HCT116 (cell line): ENCODE results near the gene SKIC8.

Experiments
- EZH2phosphoT487 ChIP-seq: fragments of 200-600 bp; IDR thresholded peaks from 2 replicates; pipeline ENCODE4 v1.6.1; 2018; ENCODE audit warnings: antibody characterized with exemption, borderline replicate concordance
- POLR2A ChIP-seq: IDR thresholded peaks from 2 replicates; pipeline ENCODE4 v1.7.0; 2011; ENCODE audit warnings: borderline replicate concordance; ENCODE audit not compliant: insufficient read depth, insufficient read length; ENCODE audit errors: extremely low read depth
- TCF7L2 ChIP-seq: IDR thresholded peaks from 2 replicates; pipeline ENCODE4 v1.7.0; 2011; ENCODE audit warnings: borderline replicate concordance, inconsistent platforms; ENCODE audit not compliant: insufficient read depth, insufficient read length; ENCODE audit errors: extremely low read depth
- TF ChIP-seq, protein P1 (sequence below), 3 experiments: fragments of 200-600 bp in 1 of 3; sonication (generic) in 1 of 3; IDR thresholded peaks in 2 of 3; conservative IDR thresholded peaks in 1 of 3; 2 replicates each; pipeline ENCODE4 v1.5.1; 2012 to 2017; ENCODE audit warnings: low read depth in 2 of 3, low read length in 2 of 3, antibody characterized with exemption in 1 of 3, borderline replicate concordance in 1 of 3, control low read depth in 1 of 3, mild to moderate bottlenecking in 1 of 3, mixed read lengths in 1 of 3, mixed run types in 1 of 3, moderate library complexity in 1 of 3; ENCODE audit not compliant: insufficient read depth in 1 of 3
- TF ChIP-seq, protein P2 (sequence below): IDR thresholded peaks from 2 replicates; pipeline ENCODE4 v1.6.1; 2012

DNA sequence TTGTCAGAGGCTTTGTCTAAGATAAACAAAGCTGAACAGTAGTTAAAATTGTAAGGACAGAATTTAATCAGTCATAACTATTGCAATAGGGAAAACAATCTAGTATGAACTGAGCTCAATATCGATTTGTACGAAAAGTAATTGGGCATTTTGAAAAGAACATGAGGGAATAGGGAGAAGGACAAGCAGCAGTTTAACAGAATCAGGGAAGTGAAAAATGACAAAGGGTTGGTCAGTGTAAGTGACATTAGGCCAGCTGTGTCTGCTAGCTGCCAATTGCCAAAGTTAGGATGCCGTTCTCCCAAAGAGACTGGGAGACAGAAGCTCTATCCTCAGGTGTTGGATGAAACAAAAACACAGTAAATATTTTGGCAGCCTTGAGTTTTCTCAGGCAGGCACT lies 38.3 kb downstream of the SKIC8 start:
- TF ChIP-seq, protein P1, sequence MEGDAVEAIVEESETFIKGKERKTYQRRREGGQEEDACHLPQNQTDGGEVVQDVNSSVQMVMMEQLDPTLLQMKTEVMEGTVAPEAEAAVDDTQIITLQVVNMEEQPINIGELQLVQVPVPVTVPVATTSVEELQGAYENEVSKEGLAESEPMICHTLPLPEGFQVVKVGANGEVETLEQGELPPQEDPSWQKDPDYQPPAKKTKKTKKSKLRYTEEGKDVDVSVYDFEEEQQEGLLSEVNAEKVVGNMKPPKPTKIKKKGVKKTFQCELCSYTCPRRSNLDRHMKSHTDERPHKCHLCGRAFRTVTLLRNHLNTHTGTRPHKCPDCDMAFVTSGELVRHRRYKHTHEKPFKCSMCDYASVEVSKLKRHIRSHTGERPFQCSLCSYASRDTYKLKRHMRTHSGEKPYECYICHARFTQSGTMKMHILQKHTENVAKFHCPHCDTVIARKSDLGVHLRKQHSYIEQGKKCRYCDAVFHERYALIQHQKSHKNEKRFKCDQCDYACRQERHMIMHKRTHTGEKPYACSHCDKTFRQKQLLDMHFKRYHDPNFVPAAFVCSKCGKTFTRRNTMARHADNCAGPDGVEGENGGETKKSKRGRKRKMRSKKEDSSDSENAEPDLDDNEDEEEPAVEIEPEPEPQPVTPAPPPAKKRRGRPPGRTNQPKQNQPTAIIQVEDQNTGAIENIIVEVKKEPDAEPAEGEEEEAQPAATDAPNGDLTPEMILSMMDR (IDR thresholded peaks at IDR 0.05 in 2 of 3, conservative IDR thresholded peaks at IDR 0.05 in 1 of 3; ENCODE audit: borderline replicate concordance in 1 of 3, insufficient read depth in 1 of 3, low read depth in 2 of 3, low read length in 2 of 3): no peak
- TF ChIP-seq, protein P2, sequence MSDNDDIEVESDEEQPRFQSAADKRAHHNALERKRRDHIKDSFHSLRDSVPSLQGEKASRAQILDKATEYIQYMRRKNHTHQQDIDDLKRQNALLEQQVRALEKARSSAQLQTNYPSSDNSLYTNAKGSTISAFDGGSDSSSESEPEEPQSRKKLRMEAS: no peak
- TF ChIP-seq EZH2phosphoT487 (no peak), POLR2A (no peak), TCF7L2 (no peak)
